NCI-H526 (cell line): ENCODE data around the gene CD37.
"Not testable (repeated sequence)": the region's sequence is repeated elsewhere in the genome, so short reads cannot be mapped to it uniquely, and the experiment has no call there.

ENCODE experiments used
- DNase-seq, 2 experiments: peaks; one replicate each; lab custom pipeline; 2025; lab: John Stamatoyannopoulos, UW

Gene CD37

DNA sequence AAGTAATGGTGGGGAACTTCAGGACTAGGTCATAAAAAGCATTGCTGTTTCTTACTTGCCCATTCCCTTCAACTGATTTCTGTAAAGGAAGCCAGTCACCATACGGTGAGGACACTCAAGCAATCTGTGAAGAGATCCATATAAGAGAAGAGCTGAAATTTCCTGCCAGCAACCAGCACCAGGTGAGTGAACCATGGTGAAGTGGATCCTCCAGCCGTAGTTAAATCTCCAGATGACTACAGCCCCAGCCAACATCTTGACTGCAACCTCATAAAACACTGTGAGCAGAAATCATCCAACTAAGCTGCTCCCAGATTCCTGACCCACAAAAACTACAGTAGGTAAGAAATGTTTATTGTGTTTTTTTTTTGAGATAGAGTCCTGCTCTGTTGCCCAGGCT is 6.5 kb upstream of the CD37 start:
- no peak for DNase-seq

DNA sequence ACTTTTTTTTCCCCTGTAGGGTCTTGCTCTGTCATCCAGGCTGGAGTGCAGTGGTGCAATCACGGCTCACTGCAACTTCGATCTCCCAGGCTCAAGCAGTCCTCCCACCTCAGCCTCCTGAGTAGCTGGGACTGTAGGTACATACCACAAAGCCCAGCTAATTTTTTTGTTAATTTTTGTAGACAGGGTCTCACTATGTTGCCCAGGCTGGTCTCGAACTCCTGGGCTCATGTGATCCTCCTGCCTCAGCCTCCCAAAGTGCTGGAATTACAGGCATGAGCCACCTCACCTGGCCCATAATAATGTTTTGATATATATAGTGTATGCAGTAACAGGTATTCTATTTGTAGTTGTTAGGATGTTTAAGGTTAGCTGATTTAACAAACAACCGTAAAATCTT is 4.0 kb upstream of the CD37 start:
- DNase-seq = not testable (repeated sequence)

DNA sequence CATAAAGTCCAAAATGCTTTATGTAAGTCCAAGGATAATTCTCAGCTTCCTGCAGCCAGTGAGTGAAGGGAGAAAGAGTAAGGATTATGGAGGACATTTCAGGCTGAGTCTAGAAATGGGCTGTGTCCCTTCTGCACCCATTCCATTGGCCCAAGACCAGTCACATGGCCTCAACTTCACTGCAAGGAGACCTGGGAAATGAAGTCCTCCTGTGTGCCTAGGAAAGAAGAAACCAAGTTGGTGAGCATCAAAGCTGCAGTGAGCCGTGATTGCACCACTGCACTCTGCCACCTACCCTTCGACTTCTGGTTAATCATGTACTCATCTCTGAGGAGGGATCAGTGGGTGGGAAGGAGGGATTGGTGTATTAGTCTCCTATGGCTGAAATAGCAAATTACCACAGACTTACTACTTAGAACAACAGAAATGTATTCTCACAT is 3.6 kb upstream of the CD37 start:
- peak; percentile 1 to 39 for DNase-seq

DNA sequence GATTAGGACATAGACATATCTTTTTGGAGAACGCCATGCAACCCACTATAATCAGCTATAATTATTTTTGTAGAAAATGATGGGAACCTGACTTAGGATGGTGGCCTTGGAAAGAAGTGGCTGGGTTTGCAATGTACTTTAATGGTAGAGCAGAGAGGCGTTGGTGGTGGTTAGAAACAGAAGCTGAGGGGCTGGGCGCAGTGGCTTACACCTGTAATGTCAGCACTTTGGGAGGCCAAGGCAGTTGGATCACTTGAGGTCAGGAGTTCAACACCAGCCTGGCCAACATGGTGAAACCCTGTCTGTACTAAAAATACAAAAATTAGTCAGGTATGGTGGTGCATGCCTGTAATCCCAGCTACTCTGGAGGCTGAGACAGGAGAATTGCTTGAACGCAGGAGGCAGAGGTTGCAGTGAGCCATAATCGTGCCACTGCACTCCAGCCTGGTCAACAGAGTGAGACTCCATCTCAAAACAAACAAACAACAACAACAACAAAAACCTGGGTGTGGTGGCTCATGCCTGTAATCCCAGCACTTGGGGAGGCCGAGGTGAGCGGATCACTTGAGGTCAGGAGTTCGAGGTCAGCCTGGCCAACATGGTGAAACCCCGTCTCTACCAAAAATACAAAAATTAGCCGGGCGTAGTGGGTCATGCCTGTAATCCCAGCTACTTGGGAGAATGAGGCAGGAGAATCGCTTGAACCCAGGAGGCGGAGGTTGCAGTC is 2.4 kb upstream of the CD37 start:
- DNase-seq = not testable (repeated sequence)

DNA sequence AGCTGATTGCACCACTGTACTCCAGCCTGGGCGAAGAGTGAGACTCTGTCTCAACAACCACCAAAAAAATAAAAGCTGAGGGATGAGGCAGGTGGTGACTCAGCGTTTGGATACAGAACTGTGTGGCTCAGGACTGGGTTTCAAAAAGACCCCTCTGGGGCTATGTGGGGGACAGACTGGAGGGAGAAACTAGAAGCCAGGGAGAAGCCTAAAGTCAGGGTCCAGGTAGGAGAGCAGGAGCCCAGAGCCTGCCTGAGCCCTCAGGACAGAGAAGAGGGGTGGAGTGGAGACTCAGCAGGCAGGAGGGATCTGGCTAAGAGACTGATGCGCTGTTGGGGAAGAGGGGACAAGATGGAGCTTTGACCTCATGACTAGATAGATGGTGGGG is 1.8 kb upstream of the CD37 start:
- DNase-seq = no peak

DNA sequence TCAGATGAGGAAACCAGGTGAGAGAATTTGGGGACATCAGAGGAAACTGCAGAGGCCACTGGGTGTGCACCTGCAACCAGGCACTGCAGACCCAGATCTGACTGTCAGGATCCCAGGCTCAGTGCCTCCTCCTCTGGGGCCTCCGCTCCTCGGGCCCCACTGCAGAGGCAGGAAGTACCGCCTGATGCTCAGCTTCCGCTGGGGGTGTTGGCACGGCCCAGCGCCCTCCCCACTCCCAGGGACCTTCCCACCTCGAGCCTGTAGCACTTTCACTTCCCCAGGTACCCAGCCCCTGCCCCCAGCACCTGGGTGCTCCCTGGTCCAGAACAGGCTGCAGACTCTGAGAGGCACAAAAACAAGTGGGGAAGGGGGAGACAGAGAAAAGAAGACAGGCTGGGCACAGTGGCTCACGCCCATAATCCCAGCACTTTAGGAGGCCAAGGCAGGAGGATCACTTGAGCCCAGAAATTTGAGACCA is 1.4 kb upstream of the CD37 start:
- no peak for DNase-seq

DNA sequence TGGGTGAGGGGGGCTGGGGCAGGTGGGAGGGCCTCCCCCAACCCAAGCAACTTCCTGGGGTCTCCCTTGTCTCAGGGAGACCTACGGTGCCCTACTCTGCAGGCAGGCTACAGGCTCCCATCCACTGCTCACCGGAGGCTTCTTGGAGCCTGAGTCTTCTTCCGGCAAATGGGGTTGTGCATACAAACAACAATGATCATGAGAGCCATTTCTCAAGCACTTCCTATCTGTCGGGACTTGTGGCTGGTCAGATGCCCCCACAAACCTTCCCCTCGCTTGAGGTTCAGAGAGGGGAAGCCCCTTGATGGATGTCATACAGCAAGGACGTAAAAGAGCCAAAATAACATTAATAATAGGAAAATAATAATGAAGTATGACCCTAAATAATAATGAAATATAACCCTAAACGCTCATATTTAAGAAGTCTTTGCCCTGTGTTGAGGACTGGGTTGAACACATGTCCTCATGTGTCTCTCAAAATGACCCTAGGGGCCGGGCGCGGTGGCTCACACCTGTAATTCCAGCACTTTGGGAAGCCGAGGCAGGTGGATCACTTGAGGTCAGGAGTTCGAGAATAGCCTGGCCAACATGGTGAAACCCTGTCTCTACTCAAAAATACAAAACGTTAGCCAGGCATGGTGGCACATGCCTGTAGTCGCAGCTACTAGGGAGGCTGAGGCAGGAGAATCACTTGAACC is 727 bp downstream of the CD37 start:
- no peak for DNase-seq

DNA sequence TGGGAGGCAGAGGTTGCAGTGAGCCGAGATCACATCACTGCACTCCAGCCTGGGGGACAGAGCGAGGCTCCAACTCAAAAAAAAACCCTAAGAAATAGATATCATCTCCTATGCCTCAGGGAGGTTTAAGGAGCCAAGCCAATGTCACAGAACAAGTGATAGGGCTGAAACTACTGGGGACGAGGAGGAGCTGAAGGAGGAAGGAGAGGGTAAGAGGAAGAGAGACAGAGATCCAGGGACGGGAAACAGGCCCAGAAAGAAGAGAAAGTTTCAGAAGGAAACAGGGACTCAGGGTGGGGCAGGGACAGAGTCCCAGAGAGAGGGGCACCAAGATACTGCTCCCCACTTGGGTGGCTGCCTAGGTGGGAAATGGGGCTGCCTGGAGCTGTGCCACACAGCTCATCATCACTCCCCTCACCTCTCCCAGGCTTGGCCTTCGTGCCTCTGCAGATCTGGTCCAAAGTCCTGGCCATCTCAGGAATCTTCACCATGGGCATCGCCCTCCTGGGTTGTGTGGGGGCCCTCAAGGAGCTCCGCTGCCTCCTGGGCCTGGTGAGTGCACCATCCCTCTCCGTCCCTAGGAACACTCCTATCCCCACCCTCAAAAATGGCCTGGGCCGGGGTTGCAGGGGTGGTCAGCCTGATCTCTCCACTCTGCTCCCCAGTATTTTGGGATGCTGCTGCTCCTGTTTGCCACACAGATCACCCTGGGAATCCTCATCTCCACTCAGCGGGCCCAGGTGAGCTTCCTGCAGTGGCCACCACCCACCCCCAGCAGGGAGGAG is 1.5 kb downstream of the CD37 start:
- DNase-seq = no peak

DNA sequence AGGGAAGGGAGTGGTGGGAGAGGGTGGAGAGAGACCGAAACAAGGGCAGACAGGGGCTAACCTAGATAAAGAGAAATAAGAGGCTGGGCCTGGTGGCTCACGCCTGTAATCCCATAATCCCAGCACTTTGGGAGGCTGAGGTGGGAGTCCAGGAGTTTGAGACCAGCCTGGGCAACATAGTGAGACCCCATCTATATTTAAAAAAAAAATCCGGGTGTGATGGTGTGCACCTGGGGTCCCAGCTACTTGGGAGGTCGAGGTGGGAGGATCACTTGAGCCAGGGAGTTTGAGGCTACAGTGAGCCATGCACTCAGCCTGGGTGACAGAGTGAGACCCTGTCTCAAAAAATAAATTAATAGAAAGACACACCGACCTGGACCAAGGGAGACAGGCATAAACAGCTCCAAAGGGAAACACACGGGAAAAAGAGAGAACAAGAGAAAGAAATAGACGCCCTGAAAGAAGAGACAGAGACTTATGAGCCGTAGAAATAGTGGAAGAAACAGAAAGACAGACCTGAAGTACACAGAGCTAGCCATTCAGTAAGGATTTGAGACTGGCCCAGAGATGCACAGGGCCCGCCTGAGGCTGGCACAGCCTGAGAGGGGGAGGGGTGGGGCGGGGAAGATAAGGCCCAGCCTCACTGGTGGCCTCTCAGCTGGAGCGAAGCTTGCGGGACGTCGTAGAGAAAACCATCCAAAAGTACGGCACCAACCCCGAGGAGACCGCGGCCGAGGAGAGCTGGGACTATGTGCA is 2.2 kb downstream of the CD37 start:
- no peak for DNase-seq

DNA sequence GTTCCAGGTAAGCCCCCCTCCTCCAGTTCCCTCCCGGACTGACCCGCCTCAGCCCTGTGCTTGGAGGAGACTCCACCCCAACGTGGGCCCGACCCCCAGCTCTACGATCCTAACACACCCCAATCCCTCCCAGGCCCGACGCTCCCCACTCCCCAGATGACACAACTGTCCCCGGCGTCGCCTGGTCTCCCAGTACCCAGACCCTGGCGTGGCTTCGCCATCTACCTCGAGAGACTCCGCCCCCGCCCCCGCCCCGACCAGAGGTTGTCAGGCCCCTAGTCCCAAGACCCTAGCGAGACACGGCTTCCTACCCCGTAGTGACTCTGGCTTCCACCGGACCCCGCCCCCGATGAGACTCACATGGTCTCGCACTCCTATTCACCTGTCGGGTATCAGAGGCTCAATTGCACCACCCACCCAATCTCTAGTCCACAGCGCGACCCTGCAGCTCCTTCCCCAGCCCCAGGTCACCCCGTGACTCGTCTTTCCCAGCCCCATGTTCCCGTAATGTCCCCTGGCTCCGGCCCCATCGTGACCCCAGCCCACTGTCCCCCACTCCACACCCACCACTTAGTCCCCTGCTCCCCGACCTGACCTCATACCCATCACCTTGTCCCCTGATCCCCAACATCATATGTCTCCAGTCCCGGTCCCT is 2.9 kb downstream of the CD37 start:
- no peak for DNase-seq

DNA sequence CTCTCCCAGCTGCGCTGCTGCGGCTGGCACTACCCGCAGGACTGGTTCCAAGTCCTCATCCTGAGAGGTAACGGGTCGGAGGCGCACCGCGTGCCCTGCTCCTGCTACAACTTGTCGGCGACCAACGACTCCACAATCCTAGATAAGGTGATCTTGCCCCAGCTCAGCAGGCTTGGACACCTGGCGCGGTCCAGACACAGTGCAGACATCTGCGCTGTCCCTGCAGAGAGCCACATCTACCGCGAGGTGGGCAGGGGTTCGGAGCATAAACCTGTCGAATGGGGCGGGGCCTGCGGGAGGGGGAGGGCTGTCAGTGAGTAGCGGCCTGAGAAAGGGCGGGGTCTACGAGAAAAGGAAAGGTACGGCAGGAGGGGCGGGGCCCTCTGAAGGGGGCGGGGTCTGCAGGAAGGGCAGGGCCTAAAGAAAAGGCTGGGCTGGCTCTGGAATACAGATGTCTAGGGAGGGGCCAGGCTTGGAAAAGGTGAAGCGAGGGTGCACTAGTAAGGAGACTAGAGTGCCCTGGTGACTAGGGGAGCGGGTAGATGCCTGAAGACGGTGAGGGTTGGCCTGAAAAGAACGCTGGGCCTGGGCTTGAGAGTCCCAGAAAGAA is 3.6 kb downstream of the CD37 start:
- DNase-seq = peak; percentile 81 to 92

DNA sequence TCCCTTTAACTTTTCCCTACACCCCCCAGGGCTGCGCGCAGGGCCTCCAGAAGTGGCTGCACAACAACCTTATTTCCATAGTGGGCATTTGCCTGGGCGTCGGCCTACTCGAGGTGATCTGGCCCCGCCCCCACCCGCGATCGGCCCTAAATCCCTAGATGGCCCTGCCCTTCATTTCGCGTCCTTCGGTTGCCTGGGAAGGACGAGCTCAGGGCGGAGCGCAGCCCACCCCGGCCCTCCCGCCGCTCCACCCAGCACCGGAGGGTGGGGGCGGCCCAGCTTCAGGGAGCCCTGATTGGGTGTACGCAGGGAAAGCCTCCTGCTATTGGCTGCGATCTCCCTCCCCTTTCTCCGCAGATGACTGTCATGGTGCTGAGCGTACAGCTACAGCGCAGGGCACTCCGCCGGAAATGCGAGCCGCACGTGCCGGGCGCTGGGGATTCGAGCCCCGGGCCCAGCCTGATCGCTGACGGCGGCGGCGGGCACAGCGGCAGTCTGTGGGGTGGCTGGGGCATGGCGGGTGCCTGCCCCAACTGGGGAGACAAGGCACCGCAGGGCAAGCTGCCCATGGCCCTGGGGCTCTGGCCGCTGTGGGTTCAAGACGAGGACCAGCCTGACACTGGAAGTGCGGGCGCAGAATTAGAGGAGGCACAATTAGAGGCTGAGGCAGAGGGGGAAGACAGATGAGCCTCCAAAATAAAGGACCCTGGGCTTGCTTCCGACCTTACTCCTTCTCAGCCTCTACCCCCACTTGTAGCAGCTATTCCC is 4.3 kb downstream of the CD37 start:
- DNase-seq = peak; percentile 84 to 87

DNA sequence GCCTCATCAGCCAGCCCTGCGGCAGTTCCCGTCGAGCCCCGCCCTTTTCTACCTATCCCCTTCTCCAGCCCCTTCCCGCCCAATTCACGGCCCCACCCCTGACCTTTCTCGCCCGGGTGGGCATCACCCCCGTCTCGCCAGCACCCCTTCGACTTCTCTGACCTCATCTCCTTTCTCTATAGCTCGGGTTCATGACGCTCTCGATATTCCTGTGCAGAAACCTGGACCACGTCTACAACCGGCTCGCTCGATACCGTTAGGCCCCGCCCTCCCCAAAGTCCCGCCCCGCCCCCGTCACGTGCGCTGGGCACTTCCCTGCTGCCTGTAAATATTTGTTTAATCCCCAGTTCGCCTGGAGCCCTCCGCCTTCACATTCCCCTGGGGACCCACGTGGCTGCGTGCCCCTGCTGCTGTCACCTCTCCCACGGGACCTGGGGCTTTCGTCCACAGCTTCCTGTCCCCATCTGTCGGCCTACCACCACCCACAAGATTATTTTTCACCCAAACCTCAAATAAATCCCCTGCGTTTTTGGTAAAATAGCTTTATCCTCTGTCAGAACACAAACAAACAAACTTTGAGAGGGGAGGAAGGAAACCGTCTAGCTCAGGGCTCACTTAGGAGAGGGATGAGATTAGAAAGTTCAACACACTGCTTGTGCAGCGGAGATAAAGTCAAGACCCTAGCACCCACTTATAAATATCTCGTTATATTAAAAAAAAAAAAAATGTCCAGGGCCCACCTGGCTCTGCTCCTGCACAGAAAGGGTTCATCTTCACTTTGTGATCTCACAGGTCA is 5.1 kb downstream of the CD37 start:
- peak; percentile 50 to 72 for DNase-seq

DNA sequence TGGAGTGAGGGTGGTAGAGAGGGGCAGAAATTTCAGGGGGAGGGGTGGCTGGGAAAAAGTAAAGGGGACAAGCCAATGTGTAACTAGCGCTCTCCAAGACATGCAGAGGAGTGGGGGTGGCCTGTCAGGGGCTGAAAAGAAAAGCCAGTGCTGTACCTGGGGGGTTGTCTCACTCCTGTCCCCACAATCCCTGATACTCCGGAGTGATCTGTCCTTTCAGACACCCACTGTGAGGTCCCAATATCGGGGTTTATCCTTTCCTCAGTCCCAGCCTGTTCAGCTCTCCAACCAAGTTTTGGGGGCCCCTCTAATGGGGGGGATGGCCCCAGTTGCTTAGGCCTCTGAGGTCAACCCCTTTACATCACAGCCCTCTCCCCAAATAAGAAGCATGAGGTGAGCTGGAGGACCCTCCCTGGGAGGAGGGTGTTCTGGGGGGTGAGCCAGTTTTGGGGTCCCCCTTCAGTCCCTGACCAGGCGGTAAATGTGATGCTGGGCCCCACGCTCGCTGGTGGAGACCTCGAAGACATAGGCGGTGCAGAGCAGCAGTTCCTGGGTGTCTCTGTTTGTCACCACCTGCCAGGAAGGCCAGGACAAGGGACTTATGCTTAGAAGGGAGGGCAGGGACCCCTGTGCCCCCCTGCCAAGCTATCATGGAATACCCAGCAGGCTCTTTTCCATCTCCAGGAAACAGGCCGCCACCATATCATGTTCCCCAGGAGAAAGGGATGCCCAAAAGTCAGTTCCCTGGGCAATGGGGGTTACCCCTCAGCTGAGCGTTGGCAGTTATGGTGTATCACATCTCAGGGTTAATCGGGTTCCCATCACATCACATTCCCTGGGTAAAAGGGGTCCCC is 5.9 kb downstream of the CD37 start:
- no peak for DNase-seq

DNA sequence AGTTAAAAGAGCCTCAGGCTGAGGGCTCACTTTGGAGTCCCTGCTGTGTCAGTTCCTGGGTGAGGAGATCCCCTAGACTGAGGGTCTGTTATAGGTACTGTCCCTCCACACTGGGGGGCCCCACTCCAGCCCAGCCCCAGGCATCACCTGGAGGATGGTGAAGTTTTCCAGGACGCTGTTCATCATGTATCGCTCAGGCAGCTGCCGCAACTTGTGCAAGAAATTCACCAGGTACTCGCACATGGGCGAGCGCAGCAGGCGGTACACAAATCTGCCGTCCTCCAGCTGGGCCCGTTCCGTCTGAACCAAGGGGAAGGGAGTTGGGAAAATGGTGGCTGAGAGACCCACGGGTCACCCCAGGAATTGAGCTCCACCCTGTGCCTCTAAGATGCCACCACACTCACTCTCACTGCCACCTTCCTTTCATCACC is 7.1 kb downstream of the CD37 start:
- DNase-seq = no peak

DNA sequence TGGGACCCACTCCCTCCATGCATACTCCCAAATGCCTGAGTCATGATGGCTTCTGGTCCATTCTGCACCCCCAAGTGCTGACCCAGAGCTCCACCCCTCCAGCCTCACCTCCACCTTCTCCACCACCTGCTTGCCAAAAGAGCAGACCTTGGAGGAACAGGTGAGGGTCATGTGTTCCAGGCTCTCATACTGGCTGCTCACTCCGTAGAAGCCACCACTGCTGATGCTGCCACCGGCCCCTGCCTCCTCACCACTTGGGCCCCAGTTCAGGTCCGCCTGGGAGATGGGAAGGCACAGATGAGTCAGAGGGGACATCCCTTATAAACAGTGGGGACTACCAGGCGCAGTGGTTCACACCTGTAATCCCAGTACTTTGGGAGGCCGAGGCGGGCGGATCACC is 7.9 kb downstream of the CD37 start:
- no peak for DNase-seq

DNA sequence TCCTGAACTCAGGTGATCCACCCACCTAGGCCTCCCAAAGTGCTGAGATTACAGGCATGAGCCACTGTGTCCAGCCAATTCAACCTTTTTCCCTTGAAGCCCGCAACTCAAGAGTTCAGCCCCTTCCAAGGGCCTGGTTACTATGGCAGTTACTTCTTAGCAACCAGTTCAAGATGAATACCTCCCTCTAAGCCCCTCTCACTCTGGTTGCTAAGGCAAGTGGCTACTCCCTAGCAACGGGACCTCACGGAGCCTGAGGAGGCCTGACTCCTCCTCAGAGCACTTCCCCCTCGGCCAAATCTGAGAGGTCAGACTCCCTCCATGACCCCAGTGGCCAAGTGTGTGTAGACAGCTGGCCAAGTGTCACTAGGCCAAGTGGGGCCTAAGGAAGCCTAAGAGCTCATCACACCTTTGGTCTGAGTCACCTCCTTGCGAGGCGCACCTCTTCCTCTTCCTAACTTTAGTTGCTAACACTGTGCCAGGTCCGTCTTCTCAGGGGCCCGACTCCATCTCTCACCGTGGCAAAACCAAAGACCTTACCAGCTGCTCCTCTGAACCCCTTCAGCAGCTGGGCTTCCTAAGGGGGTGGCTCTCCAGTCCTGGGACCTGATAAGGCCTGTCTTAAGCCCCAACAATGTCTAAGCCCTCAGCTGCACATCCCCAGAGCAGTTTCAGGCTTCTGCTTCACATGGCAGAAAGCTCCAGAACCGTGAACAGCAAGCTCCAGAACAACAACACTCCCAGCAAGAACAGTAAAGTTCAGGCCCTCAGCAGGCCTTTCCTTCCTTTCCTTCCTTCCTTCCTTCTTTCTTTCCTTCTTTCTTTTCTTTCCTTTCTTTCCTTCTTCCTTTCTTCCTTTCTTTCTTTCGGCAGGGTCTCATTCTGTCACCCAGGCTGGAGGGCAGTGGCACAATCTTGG is 9.6 kb downstream of the CD37 start:
- no peak for DNase-seq
